GM23338 (cell line): Measurements from ENCODE around the gene MTX3. TPM values are rescaled to one million over a fixed set of nuclear protein-coding genes. Genes with fewer than 3 reads are reported as not detected.

Source experiments
- ATAC-seq: fragments of 200-7000 bp; cut with Tn5 transposase; 3 replicates; pipeline ENCODE4 v1.9.1; 2020
- DNase-seq: peaks from one replicate; pipeline ENCODE4 v3.0.0-alpha.2; 2015; ENCODE audit warnings: low spot score
- H2AFZ ChIP-seq: fragments of 200-600 bp; sonication (generic); 2 replicates; pipeline ENCODE4 v1.8.0; 2016; ENCODE audit warnings: antibody characterized with exemption, mild to moderate bottlenecking, moderate library complexity
- H3F3A ChIP-seq: fragments of 200-600 bp; sonication (generic); replicated peaks from 2 replicates; pipeline ENCODE4 v1.8.0; 2017; ENCODE audit warnings: antibody characterized with exemption, mixed run types, low read depth
- H3K27ac ChIP-seq: fragments of 200-600 bp; sonication (generic); 2 replicates; pipeline ENCODE4 v1.6.1; 2016; ENCODE audit warnings: low read depth
- H3K27me3 ChIP-seq: fragments of 200-600 bp; sonication (generic); 2 replicates; pipeline ENCODE4 v1.8.0; 2016; ENCODE audit warnings: mild to moderate bottlenecking, mixed run types, moderate library complexity; ENCODE audit not compliant: insufficient read depth
- H3K36me3 ChIP-seq: fragments of 200-600 bp; sonication (generic); 2 replicates; pipeline ENCODE4 v1.8.0; 2016; ENCODE audit warnings: mild to moderate bottlenecking; ENCODE audit not compliant: insufficient read depth
- H3K4me1 ChIP-seq: fragments of 200-600 bp; sonication (generic); 2 replicates; pipeline ENCODE4 v1.8.0; 2016; ENCODE audit warnings: mild to moderate bottlenecking, moderate library complexity; ENCODE audit not compliant: insufficient read depth
- H3K4me2 ChIP-seq: fragments of 200-600 bp; sonication (generic); 2 replicates; pipeline ENCODE4 v1.7.1; 2017; ENCODE audit warnings: mixed run types
- H3K4me3 ChIP-seq: fragments of 200-600 bp; sonication (generic); 2 replicates; pipeline ENCODE4 v1.6.1; 2016; ENCODE audit warnings: mixed run types
- H3K79me2 ChIP-seq: fragments of 200-600 bp; sonication (generic); replicated peaks from 2 replicates; pipeline ENCODE4 v1.8.0; 2017; ENCODE audit warnings: mild to moderate bottlenecking; ENCODE audit not compliant: insufficient read depth
- H3K9me2 ChIP-seq: fragments of 200-600 bp; sonication (generic); 2 replicates; pipeline ENCODE4 v1.8.0; 2017; ENCODE audit not compliant: insufficient read depth
- H4K20me1 ChIP-seq: fragments of 200-600 bp; sonication (generic); replicated peaks from 2 replicates; pipeline ENCODE4 v1.8.0; 2017; ENCODE audit warnings: mild to moderate bottlenecking; ENCODE audit not compliant: insufficient read depth
- H3K27ac Mint-ChIP-seq: 2 replicates; pipeline ENCODE4 v1.8.0; 2020; ENCODE audit warnings: inconsistent platforms, mild to moderate bottlenecking, moderate library complexity, mixed read lengths
- H3K27me3 Mint-ChIP-seq: 3 replicates; pipeline ENCODE4 v1.8.0; 2022; ENCODE audit warnings: low read depth, mild to moderate bottlenecking, moderate library complexity, mixed read lengths, inconsistent platforms; ENCODE audit not compliant: insufficient read depth, poor library complexity
- H3K36me3 Mint-ChIP-seq: 3 replicates; pipeline ENCODE4 v1.8.0; 2021; ENCODE audit warnings: low read depth, mild to moderate bottlenecking, inconsistent platforms, moderate library complexity, mixed read lengths
- H3K4me1 Mint-ChIP-seq: 3 replicates; pipeline ENCODE4 v1.8.0; 2020; ENCODE audit warnings: mild to moderate bottlenecking, inconsistent platforms, mixed read lengths
- H3K4me3 Mint-ChIP-seq: 3 replicates; pipeline ENCODE4 v1.8.0; 2021; ENCODE audit warnings: moderate library complexity, mild to moderate bottlenecking, inconsistent platforms, mixed read lengths
- H3K9me3 Mint-ChIP-seq: 3 replicates; pipeline ENCODE4 v1.8.0; 2020; ENCODE audit warnings: moderate library complexity, mild to moderate bottlenecking, inconsistent platforms, mixed read lengths
- CREB1 ChIP-seq: fragments of 250-450 bp; sonication (Bioruptor Pico); IDR thresholded peaks from 2 replicates; pipeline ENCODE4 v1.5.0; 2020; ENCODE audit warnings: low read depth, mild to moderate bottlenecking, moderate library complexity
- CTCF ChIP-seq, 2 experiments: fragments of 200-600 bp in 1 of 2; sonication (generic) in 1 of 2; conservative IDR thresholded peaks; 2 replicates each; pipeline versions ENCODE4 v1.5.1 to v1.6.1; 2016 to 2017; ENCODE audit warnings: antibody characterized with exemption in 2 of 2, low read depth in 2 of 2, mild to moderate bottlenecking in 2 of 2, moderate library complexity in 1 of 2
- ETS1 ChIP-seq: IDR thresholded peaks from 2 replicates; pipeline ENCODE4 v1.6.1; 2016; ENCODE audit warnings: antibody characterized with exemption
- EZH2 ChIP-seq: fragments of 200-600 bp; sonication (generic); IDR thresholded peaks from one replicate; pipeline ENCODE4 v1.8.0; 2017; ENCODE audit warnings: antibody characterized with exemption, mild to moderate bottlenecking, low read depth; ENCODE audit not compliant: unreplicated experiment
- EZH2phosphoT487 ChIP-seq: fragments of 200-600 bp; sonication (generic); IDR thresholded peaks from one replicate; pipeline ENCODE4 v1.8.1; 2018; ENCODE audit warnings: antibody characterized with exemption; ENCODE audit not compliant: unreplicated experiment
- JUNB ChIP-seq: IDR thresholded peaks from one replicate; pipeline ENCODE4 v1.6.1; 2016; ENCODE audit warnings: antibody characterized with exemption; ENCODE audit not compliant: unreplicated experiment
- POLR2AphosphoS5 ChIP-seq: IDR thresholded peaks from 2 replicates; pipeline ENCODE4 v1.6.1; 2016; ENCODE audit warnings: antibody characterized with exemption, low read depth
- REST ChIP-seq: IDR thresholded peaks from one replicate; pipeline ENCODE4 v1.6.1; 2018; ENCODE audit warnings: antibody characterized with exemption; ENCODE audit not compliant: unreplicated experiment
- STAT1 ChIP-seq: IDR thresholded peaks from one replicate; pipeline ENCODE4 v1.6.1; 2016; ENCODE audit warnings: antibody characterized with exemption; ENCODE audit not compliant: unreplicated experiment
- ZNF114 ChIP-seq: fragments of 250-450 bp; sonication (Bioruptor Pico); IDR thresholded peaks from 2 replicates; pipeline ENCODE4 v1.5.0; 2020; ENCODE audit warnings: mild to moderate bottlenecking, moderate library complexity
- ZNF331 ChIP-seq: fragments of 250-450 bp; sonication (Bioruptor Pico); IDR thresholded peaks from 2 replicates; pipeline ENCODE4 v1.5.0; 2020; ENCODE audit warnings: low read depth, mild to moderate bottlenecking, moderate library complexity
- ZNF462 ChIP-seq: fragments of 250-450 bp; sonication (Bioruptor Pico); IDR thresholded peaks from 2 replicates; pipeline ENCODE4 v1.5.0; 2020; ENCODE audit warnings: mild to moderate bottlenecking, moderate library complexity
- polyA plus RNA-seq: library from polyadenylated mRNA; unstranded; fragments of >200 nt; fragmentation: Nextera tagmentation; extraction: Ambion mirVana; gene quantifications from 2 replicates; pipeline ENCODE4 v1.2.1, GENCODE V29; 2016
- total RNA-seq: library from RNA; depleted of rRNA; stranded (reverse); fragments of >200 nt; shearing (Covaris generic); gene quantifications from 2 replicates; pipeline ENCODE4 v1.2.3, GENCODE V29; 2014

The MTX3 gene
- total and polyA plus RNA-seq, 2 experiments from 2014 or later, result 11.3 to 33.8 TPM

GRCh38 chr5:80037366-80037765 is 46.3 kb upstream of the MTX3 start (continued):
- no peak for TF ChIP-seq ZNF331 (CRISPR knock-in tag)
- TF ChIP-seq REST, result no peak
- no peak for TF ChIP-seq ZNF114
- no peak for TF ChIP-seq EZH2phosphoT487
- TF ChIP-seq POLR2AphosphoS5, result no peak
- no peak for TF ChIP-seq ETS1
- TF ChIP-seq JUNB, result no peak

GRCh38 chr5:80036615-80037014 is 45.6 kb upstream of the MTX3 start:
- Histone ChIP-seq H3K27me3 (peaks cover 45% of the 10 kb centered on the region), H3K36me3 (no peaks in the 10 kb centered on the region)
- ATAC-seq, result no peak
- TF ChIP-seq EZH2 (no peak), STAT1 (no peak), EZH2phosphoT487 (no peak), CREB1 (CRISPR knock-in tag) (no peak), ZNF331 (CRISPR knock-in tag) (no peak), ZNF462 (no peak), JUNB (no peak), CTCF (conservative IDR thresholded peaks at IDR 0.05; ENCODE audit: low read depth in 2 of 2) (no peak)

More at GRCh38 chr5:80036615-80037014, 45.6 kb upstream of the MTX3 start:
- no peaks in the 10 kb centered on the region for H3K9me3 Mint-ChIP-seq
- H3K27ac Mint-ChIP-seq, result no peak overlapping the region
- H3K4me2 ChIP-seq, result peak overlapping the region; percentile 81; the same call in 1 of the 2 replicates
- no peak overlapping the region for H3K4me3 ChIP-seq
- no peaks in the 10 kb centered on the region for H3K79me2 ChIP-seq
- no peak overlapping the region for H2AFZ ChIP-seq
- DNase-seq, result no peak
- H4K20me1 ChIP-seq, result no peaks in the 10 kb centered on the region
- peaks cover 8% of the 10 kb centered on the region; the same call in 1 of the 2 replicates for H3K4me1 ChIP-seq
- no peak overlapping the region for H3K27ac ChIP-seq
- H3K36me3 Mint-ChIP-seq, result no peaks in the 10 kb centered on the region
- no peaks in the 10 kb centered on the region for H3K9me2 ChIP-seq
- H3K27me3 Mint-ChIP-seq, result peaks cover 28% of the 10 kb centered on the region
- peaks cover 16% of the 10 kb centered on the region; the same call in 2 of the 3 replicates for H3K4me1 Mint-ChIP-seq
- H3K4me3 Mint-ChIP-seq, result no peak overlapping the region
- peaks cover 4% of the 10 kb centered on the region; the same call in 1 of the 2 replicates for H3F3A ChIP-seq
